HG03460 (cell line): Measurements from ENCODE around the gene ZDHHC13.
"Not testable (repeated sequence)": the region's sequence is repeated elsewhere in the genome, so short reads cannot be mapped to it uniquely, and the experiment has no call there.

Experiments
- ATAC-seq: cut with Tn5 transposase; IDR thresholded peaks from one replicate; pipeline ENCODE4 v1.9.1; 2021; ENCODE audit not compliant: unreplicated experiment

Gene ZDHHC13

GRCh38 chr11:19099093-19099492 lies 17.9 kb upstream of the ZDHHC13 start:
- ATAC-seq = no peak

DNA sequence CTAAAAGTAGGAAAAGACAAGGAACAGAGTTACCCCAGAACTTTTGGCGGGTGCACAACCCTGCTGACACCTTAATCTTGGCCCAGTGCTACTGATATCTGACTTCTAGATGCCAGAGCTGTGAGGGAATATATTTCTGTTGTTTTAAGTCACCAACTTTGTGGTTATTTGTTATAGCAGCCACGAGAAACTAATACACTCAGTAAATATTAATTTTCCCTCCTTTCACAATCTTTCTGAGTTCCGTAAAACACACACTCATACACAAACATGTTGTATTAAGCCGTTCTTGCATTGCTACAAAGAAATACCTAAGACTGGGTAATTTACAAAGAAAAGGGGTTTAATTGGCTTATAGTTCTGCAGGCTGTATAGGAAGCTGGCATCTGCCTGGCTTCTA lies 16.1 kb upstream of the ZDHHC13 start:
- ATAC-seq = no peak

DNA sequence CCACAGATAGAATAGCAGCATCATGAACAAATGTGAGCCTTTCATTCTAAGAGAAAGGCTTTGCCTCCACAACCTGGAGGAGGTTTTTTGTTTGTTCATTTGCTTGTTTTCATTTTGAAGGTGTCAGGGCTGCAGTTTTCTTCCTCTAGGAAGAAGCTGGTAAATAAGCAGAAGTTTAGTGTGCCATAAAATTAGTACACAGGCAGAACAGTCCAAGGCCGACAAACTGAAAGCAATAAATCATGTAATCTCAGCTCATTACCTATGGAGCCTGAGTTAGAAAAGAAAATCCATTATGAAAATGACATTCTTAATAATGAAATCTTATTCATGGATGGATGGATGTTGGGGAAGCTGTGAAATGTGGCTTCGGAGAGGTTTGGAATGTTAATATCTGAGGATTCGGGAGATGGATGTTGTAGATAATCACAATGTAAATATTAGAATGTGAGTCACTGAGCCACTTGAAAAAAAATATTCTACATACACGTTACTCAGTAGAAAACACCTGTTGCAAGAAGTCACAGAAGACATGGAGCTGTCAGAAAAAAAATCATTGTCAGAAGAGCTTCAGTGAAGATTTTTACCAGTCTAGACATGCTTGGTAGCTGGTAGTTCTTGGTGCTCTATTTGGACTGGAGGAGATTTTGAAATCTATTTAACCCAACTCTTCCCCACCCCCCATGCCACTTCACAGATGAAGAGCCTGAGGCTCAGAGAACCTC lies 15.0 kb upstream of the ZDHHC13 start:
- ATAC-seq = no peak

- ATAC-seq = no peak
These were observed 14.5 kb upstream of the ZDHHC13 start for GRCh38 chr11:19102521-19102900.

DNA sequence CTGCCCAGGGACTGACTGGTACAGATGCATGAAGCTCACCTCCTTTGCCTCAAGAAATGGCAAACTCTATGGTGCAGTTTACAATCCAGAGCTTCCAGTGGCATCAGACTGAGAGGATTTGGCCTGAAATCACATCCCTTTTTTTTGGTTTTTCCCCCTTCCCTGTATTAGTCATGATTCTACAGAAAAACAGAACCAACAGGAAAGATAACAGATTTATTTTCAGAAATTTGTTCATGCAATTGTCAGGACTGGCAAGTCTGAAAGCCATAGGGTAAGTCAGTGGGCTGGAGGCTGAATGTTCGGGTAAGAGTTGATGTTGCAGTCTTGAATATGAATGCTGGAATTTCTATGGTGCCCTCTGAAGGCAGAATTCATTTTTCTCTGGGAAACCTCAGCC lies 12.0 kb upstream of the ZDHHC13 start:
- no peak for ATAC-seq

- ATAC-seq = no peak
These were observed 9.8 kb upstream of the ZDHHC13 start for GRCh38 chr11:19107125-19107524.

- ATAC-seq = no peak
These were observed 6.7 kb upstream of the ZDHHC13 start for GRCh38 chr11:19110295-19110694.

DNA sequence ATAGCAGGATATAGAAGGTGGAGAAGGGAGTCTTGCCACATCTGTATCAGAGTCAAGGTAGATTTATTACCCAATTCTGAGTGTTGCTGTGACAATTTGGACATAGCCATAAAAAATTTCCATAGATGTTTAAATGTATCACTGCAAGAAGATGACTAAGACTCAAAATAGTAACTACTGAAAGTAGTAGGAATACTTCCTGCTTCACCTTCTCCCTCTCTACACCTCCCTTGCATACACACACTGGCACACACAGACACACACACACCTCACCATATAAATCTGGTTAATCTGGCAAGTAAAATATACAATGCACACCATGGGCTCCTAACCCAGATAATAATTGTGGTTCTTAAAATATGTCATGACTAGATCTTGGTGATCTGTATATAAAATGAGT lies 5.2 kb upstream of the ZDHHC13 start:
- ATAC-seq = no peak

GRCh38 chr11:19116276-19116970 lies 545 bp upstream of the ZDHHC13 start:
- ATAC-seq = no peak

- ATAC-seq = no peak
These were observed 761 bp downstream of the ZDHHC13 start for GRCh38 chr11:19117760-19118097.

DNA sequence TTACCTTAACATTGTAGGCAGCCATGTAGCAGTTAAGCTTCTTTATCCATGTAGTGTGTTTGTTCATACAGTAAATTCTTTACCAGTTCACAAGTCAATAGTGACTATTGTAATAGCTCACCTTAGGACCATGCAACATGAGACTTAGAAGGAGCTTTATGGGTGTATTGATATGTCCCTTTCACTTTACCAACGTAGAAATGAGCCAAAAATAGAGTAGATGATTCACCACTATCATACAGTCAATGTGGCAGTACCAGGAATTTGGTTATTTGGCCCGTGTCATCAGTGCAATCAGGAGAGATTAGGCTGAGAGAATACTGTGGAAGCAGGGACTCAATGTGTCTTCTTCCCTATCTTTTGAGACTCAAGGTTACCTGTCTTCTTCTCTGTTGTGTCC lies 4.7 kb downstream of the ZDHHC13 start:
- no peak for ATAC-seq

DNA sequence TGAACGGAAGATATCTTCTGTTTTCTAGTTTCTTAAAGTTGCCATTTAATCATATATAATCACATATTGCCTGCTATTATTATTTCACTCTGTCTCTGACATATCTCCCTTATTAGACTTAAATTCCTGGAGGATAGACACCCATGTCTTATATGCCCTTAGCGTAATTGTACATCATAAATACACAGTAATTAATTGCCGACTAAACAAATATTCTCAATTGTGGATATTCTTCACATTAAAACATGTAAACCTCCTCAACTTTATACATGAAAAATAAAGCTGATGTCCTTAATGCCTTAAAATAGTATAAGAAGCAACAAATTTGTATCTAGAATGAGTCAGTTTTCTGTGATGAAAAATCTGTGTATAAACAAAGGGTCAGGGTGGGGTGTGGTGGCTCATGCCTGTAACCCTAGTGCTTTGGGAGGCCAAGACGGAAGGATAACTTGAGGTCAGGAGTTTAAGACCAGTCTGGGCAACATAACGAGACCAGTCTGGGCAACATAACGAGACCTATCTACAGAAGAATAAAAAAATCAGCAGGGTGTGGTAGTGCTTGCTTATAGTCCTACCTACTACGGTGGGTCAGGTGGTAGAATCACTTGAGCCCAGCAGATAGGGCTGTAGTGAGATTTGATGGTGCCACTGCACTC lies 6.1 kb downstream of the ZDHHC13 start:
- ATAC-seq = no peak

DNA sequence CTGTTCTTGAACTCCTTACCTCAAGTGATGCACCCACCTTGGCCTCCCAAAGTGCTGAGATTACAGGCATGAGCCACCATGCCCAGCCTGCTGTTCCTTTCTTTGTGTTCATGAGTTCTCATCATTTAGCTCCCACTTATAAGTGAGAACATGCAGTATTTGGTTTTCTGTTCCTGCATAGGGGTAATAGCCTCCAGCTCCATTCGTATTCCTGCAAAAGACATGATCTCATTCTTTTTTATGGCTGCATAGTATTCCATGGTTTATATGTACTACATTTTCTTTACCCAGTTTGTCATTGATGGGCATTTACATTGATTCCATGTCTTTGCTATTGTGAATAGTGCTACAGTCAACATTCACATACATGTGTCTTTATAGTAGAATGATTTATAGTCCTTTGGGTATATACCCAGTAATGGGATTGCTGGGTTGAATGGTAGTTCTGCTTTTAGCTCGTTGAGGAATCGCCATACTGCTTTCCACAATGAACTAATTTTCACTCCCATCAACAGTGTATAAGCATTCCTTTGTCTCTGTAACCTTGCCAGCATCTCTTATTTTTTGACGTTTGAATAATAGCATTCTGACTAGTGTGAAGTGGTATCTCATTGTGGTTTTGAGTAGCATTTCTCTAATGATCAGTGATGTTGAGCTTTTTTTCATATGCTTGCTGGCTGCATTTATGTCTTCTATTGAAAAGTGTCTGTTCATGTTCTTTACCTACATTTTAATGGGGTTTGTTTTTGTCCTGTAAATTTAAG lies 9.8 kb downstream of the ZDHHC13 start:
- not testable (repeated sequence) for ATAC-seq

DNA sequence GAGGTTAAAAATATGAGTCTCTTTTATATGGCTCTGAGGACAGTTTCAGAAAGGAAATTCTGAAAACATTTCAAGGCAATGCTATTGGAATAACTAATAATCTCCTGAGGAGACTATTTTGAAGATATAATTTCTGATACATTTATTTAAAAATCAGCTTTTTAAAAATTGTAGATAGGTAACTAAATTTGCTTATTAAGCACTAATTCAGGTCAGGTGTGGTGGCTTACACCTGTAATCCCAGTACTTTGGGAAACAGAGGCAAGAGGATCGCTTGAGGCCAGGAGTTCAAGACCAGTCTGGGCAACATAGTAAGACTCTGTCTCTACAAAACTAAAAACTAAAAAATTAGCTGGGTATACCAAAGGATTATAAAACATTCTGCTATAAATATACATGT lies 17.0 kb downstream of the ZDHHC13 start:
- no peak for ATAC-seq

DNA sequence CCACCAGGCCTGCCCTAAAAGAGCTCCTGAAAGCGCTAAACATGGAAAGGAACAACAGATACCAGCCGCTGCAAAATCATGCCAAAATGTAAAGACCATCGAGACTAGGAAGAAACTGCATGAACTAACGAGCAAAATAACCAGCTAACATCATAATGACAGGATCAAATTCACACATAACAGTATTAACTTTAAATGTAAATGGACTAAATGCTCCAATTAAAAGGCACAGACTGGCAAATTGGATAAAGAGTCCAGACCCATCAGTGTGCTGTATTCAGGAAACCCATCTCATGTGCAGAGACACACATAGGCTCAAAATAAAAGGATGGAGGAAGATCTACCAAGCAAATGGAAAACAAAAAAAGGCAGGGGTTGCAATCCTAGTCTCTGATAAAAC lies 19.9 kb downstream of the ZDHHC13 start:
- ATAC-seq = not testable (repeated sequence)

GRCh38 chr11:19145319-19145718 lies 28.4 kb downstream of the ZDHHC13 start:
- ATAC-seq = no peak

DNA sequence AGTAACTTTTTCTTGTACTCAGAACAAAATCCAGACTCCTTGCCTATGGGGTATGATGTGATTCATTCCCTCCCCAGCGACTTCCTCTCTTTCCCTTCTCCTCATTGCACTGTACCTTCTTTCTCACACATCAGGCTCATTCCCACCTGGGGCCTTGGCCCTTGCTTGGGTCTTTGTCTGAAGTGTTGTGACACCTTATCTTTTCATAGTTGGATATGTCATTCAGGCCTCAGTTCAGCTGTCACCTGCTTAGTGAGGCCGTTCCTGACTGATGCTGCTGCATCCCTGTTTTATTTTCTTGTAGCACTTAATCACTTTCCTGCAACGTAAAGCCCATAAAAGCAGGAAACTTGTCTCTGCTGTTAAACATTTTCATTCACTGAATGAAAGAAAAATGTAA lies 39.9 kb downstream of the ZDHHC13 start:
- ATAC-seq = no peak

DNA sequence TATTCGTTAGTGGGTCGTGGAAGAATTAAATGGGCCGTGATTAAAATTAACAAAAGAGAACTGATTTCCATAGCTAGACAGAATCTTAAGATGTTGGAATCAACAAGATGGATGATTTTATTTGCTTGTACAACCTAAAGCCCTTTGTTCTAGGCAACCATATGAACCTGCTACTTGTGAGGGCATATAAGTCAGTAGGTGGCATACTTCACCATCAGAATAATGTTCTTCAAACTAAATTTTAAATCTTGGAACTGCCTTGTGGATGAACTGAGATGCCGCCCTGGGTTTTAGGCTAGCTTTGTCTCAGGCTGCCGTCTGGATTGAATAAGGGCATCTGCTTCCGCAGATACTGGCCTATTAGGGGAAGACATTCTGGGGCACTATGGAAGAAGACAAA lies 43.9 kb downstream of the ZDHHC13 start:
- no peak for ATAC-seq

DNA sequence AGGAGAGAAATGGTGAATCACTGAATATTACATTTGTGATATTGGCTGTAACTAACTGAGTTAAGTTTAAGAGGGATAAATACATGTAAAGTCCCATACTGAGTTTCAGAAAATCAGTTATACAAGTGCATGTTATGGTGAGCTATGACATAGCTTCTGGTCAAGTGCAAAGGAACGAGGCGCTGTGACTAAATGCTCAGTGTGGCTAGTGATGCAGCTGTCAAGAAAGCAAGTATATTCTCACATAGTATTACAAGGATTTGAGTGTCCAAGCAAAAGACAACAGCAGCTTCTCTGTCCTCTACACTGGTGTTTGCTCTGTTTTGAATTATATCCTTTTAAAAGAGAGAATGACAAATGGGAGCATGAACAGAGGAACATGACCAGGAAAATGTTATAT lies 44.7 kb downstream of the ZDHHC13 start:
- no peak for ATAC-seq

- no peak for ATAC-seq
These were observed 46.1 kb downstream of the ZDHHC13 start for GRCh38 chr11:19162951-19163505.

- ATAC-seq = no peak
These were observed 46.6 kb downstream of the ZDHHC13 start for GRCh38 chr11:19163617-19164016.
